HUES6 (cell line): ENCODE results near the gene HNRNPM.

Source experiments
- H3K27ac ChIP-seq: 2 replicates; pipeline ENCODE4 v1.7.0; 2013; ENCODE audit warnings: low read depth, mild to moderate bottlenecking, low read length, inconsistent platforms
- H3K27me3 ChIP-seq: 2 replicates; pipeline ENCODE4 v1.6.1; 2013; ENCODE audit warnings: low read length; ENCODE audit not compliant: control insufficient read depth, insufficient read depth
- H3K36me3 ChIP-seq: 2 replicates; pipeline ENCODE4 v1.6.1; 2013; ENCODE audit warnings: low read length; ENCODE audit not compliant: control insufficient read depth, insufficient read depth
- H3K4me1 ChIP-seq: 2 replicates; pipeline ENCODE4 v1.6.1; 2013; ENCODE audit warnings: low read length; ENCODE audit not compliant: control insufficient read depth, insufficient read depth
- H3K4me3 ChIP-seq: 2 replicates; pipeline ENCODE4 v1.5.1; 2013; ENCODE audit warnings: low read depth, low read length
- H3K9ac ChIP-seq: one replicate; pipeline ENCODE4 v1.6.1; 2013; ENCODE audit warnings: mild to moderate bottlenecking, low read length
- H3K9me3 ChIP-seq: 2 replicates; pipeline ENCODE4 v1.6.1; 2013; ENCODE audit warnings: low read depth, low read length; ENCODE audit not compliant: control insufficient read depth, insufficient read depth

The HNRNPM gene

DNA sequence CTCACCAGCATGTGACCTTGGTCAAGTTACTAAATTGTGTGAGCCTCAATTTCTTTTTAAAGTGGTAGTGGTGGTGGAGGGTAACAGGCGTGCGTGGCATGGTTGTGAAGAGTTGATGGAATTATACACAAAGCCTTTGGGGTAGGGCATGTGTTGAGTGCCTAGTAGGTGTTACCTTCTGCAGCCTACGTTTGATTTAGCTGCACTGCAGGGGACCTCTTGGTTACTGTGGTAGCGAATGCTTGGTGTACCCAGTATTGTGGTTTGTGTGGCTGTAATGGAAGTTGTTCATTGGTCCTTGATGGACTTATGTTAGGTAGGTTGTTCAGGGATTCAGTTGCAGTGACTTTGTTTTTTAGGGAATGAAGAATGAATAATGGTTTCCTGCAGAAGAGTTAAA, 33.1 kb downstream of the HNRNPM start:
- no peak overlapping the region for H3K9ac ChIP-seq
- H3K27me3 ChIP-seq, result no peaks in the 10 kb centered on the region
- no peaks in the 10 kb centered on the region for H3K9me3 ChIP-seq
- no peaks in the 10 kb centered on the region; the same call in 1 of the 2 replicates for H3K4me1 ChIP-seq
- H3K27ac ChIP-seq, result no peak overlapping the region
- peaks cover 92% of the 10 kb centered on the region for H3K36me3 ChIP-seq
- H3K4me3 ChIP-seq, result no peak overlapping the region

DNA sequence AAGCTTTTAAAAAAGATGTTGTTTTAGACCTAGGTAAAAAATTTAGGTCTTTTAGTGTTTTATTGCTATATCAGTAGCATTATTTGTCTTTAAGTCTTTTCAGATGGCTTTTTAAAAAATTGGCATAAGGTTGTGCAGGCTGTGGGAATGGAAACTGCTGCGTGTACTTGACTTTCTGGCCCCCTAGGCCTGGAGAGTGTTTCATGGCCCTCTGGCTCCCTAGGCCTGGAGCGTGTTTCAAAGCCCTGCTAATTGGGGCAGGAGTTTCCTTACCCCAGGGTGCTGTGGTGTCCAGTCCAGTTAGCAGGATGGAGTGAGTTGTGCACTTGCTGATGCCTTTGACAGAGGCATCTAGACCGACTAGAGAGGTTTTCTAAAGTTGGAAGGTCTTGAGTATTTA, 33.8 kb downstream of the HNRNPM start:
- H3K9me3 ChIP-seq, result no peaks in the 10 kb centered on the region
- no peak overlapping the region for H3K4me3 ChIP-seq
- H3K27ac ChIP-seq, result no peak overlapping the region
- no peaks in the 10 kb centered on the region for H3K27me3 ChIP-seq
- no peak overlapping the region for H3K9ac ChIP-seq
- no peaks in the 10 kb centered on the region; the same call in 1 of the 2 replicates for H3K4me1 ChIP-seq
- H3K36me3 ChIP-seq, result peaks cover 92% of the 10 kb centered on the region

DNA sequence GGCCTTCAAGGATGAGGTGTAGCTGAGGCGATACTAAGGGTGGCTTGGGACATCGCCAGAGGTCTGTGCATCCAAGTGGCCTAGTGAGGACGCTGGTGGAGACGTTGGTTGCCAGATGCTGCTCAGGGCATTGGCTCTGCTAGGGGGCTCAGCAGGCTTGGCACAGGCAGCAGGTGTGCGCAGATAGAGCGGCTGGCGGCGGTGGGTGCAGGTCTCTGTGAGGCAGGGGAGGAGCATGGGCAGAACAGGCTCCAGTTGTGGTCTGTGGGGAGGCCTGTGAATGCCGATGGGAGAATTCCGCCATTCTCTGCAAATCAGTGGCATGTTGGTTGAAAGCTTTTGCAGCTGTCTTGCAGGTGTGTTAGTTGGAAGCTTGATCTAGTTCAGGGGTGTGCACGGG, 36.4 kb downstream of the HNRNPM start:
- H3K27ac ChIP-seq, result no peak overlapping the region
- H3K4me1 ChIP-seq, result no peaks in the 10 kb centered on the region; the same call in 1 of the 2 replicates
- H3K9ac ChIP-seq, result no peak overlapping the region
- H3K36me3 ChIP-seq, result peaks cover 91% of the 10 kb centered on the region
- H3K9me3 ChIP-seq, result no peaks in the 10 kb centered on the region
- H3K27me3 ChIP-seq, result no peaks in the 10 kb centered on the region
- no peak overlapping the region for H3K4me3 ChIP-seq

- H3K4me3 ChIP-seq, result no peak overlapping the region
- no peaks in the 10 kb centered on the region for H3K27me3 ChIP-seq
- no peaks in the 10 kb centered on the region; the same call in 1 of the 2 replicates for H3K4me1 ChIP-seq
- H3K27ac ChIP-seq, result no peak overlapping the region
- peaks cover 91% of the 10 kb centered on the region for H3K36me3 ChIP-seq
- H3K9ac ChIP-seq, result no peak overlapping the region
- H3K9me3 ChIP-seq, result no peaks in the 10 kb centered on the region
Observed at GRCh38 chr19:8481616-8482015, 36.8 kb downstream of the HNRNPM start.

DNA sequence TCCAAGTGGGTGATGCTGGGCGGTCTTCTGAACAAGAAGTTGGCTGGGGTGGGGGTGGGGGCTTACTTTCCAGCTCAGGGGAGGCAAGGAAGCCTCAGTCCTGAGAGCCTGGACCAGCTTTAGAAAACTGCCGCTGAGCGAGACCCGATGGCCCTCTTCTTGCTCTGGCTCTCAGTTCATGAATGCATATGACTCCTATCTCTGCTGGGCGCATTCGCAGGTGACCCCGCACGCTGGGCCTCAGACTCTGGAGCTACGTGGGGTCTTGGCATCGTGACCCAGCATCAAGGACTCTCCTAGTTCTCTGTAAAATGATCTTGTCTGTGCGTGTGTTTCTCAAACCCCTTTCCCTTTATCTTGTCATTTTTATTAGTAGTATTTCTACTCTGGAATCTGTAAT, 37.9 kb downstream of the HNRNPM start:
- Histone ChIP-seq H3K9ac (no peak overlapping the region), H3K9me3 (no peaks in the 10 kb centered on the region), H3K27ac (no peak overlapping the region), H3K4me3 (no peak overlapping the region), H3K4me1 (no peaks in the 10 kb centered on the region; the same call in 1 of the 2 replicates), H3K36me3 (peaks cover 91% of the 10 kb centered on the region), H3K27me3 (no peaks in the 10 kb centered on the region)

- Histone ChIP-seq H3K4me1 (no peaks in the 10 kb centered on the region; the same call in 1 of the 2 replicates), H3K9ac (no peak overlapping the region), H3K36me3 (peaks cover 91% of the 10 kb centered on the region), H3K27me3 (no peaks in the 10 kb centered on the region), H3K27ac (no peak overlapping the region), H3K9me3 (no peaks in the 10 kb centered on the region), H3K4me3 (no peak overlapping the region)
Observed at GRCh38 chr19:8483165-8483564, 38.4 kb downstream of the HNRNPM start.

GRCh38 chr19:8484331-8484894, 39.6 kb downstream of the HNRNPM start:
- no peak overlapping the region for H3K4me3 ChIP-seq
- no peak overlapping the region for H3K9ac ChIP-seq
- peaks cover 89% of the 10 kb centered on the region for H3K36me3 ChIP-seq
- no peaks in the 10 kb centered on the region for H3K9me3 ChIP-seq
- H3K4me1 ChIP-seq, result no peaks in the 10 kb centered on the region; the same call in 1 of the 2 replicates
- no peaks in the 10 kb centered on the region for H3K27me3 ChIP-seq
- H3K27ac ChIP-seq, result no peak overlapping the region

DNA sequence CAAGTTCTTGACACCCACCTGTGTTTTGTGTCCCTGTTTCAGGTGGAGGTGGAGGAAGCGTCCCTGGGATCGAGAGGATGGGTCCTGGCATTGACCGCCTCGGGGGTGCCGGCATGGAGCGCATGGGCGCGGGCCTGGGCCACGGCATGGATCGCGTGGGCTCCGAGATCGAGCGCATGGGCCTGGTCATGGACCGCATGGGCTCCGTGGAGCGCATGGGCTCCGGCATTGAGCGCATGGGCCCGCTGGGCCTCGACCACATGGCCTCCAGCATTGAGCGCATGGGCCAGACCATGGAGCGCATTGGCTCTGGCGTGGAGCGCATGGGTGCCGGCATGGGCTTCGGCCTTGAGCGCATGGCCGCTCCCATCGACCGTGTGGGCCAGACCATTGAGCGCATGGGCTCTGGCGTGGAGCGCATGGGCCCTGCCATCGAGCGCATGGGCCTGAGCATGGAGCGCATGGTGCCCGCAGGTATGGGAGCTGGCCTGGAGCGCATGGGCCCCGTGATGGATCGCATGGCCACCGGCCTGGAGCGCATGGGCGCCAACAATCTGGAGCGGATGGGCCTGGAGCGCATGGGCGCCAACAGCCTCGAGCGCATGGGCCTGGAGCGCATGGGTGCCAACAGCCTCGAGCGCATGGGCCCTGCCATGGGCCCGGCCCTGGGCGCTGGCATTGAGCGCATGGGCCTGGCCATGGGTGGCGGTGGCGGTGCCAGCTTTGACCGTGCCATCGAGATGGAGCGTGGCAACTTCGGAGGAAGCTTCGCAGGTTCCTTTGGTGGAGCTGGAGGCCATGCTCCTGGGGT, 41.0 kb downstream of the HNRNPM start:
- Histone ChIP-seq H3K4me1 (no peaks in the 10 kb centered on the region; the same call in 1 of the 2 replicates), H3K4me3 (no peak overlapping the region), H3K36me3 (peaks cover 86% of the 10 kb centered on the region), H3K27ac (no peak overlapping the region), H3K9ac (no peak overlapping the region), H3K27me3 (no peaks in the 10 kb centered on the region), H3K9me3 (no peaks in the 10 kb centered on the region)

DNA sequence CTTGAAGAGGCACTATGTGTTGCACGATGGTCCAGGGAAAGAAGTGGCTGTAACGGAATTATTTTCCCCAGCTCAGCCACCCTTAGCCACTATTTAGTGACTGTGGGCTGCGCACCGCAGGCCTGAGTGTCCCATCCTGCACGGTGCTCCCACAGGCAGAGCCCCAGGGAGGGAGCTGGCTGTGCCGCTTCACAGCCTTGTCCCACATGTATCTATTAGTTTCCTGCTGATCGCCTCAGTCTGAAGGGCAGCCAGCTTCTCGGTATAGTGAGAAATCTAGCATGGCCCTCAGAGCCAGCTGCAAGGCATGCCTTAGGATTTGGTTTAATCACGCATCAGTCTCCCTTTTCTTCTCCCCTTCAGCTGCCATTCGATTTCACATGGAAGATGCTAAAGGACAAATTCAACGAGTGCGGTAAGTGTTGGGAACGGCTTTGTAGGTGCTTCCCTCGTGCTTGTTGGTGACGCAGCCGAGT, 41.9 kb downstream of the HNRNPM start:
- Histone ChIP-seq H3K9ac (no peak overlapping the region), H3K4me1 (no peaks in the 10 kb centered on the region), H3K36me3 (peaks cover 77% of the 10 kb centered on the region), H3K27ac (no peak overlapping the region), H3K4me3 (no peak overlapping the region), H3K27me3 (no peaks in the 10 kb centered on the region), H3K9me3 (no peaks in the 10 kb centered on the region)

GRCh38 chr19:8487137-8487851, 42.5 kb downstream of the HNRNPM start:
- peaks cover 72% of the 10 kb centered on the region for H3K36me3 ChIP-seq

GRCh38 chr19:8488365-8488764, 43.6 kb downstream of the HNRNPM start:
- Histone ChIP-seq H3K27ac (no peak overlapping the region), H3K9ac (no peak overlapping the region), H3K4me3 (no peak overlapping the region), H3K4me1 (no peaks in the 10 kb centered on the region), H3K9me3 (no peaks in the 10 kb centered on the region), H3K36me3 (peaks cover 62% of the 10 kb centered on the region), H3K27me3 (no peaks in the 10 kb centered on the region)

More at GRCh38 chr19:8487137-8487851, 42.5 kb downstream of the HNRNPM start:
- Histone ChIP-seq H3K4me1 (no peaks in the 10 kb centered on the region), H3K27ac (no peak overlapping the region), H3K9ac (no peak overlapping the region), H3K4me3 (no peak overlapping the region), H3K27me3 (no peaks in the 10 kb centered on the region), H3K9me3 (no peaks in the 10 kb centered on the region)
